Measurements from ENCODE around the gene SCARB1.

- TF ChIP-seq CTCF (IDR thresholded peaks at IDR 0.05; ENCODE audit: low read length): no peak
- TF ChIP-seq EZH2 (IDR thresholded peaks at IDR 0.05; ENCODE audit: borderline replicate concordance, low read length): no peak
Observed at GRCh38 chr12:124898923-124899294, 35.2 kb upstream of the SCARB1 start.
